Right lobe of liver (tissue), 6 donors: ENCODE data around the gene TEX55. TPM values are rescaled to one million over a fixed set of nuclear protein-coding genes. Genes with fewer than 3 reads are reported as not detected.

Source experiments
- ATAC-seq, 4 donors: fragments of 200-7000 bp; cut with Tn5 transposase; one replicate each; pipeline ENCODE4 v1.9.1; 2020; ENCODE audit warnings: mild to moderate bottlenecking in 4 of 4, moderate library complexity in 4 of 4
- DNase-seq, 3 donors: peaks; one replicate each; pipeline ENCODE4 v3.0.0-alpha.2; 2020
- H3K27ac ChIP-seq, 3 donors: fragments of 200-600 bp; one replicate each; pipeline ENCODE4 v1.8.0; 2022
- H3K27me3 ChIP-seq, 2 donors: fragments of 200-600 bp; one replicate each; pipeline ENCODE4 v1.8.0; 2022
- H3K36me3 ChIP-seq, 4 donors: fragments of 200-600 bp; sonication (generic) in 1 of 4; one replicate each; pipeline versions ENCODE4 v1.5.1 to v1.8.0; 2017 to 2022; ENCODE audit warnings: control low read depth in 1 of 4
- H3K4me1 ChIP-seq, 4 donors: fragments of 200-600 bp; sonication (generic) in 1 of 4; one replicate each; pipeline versions ENCODE4 v1.5.1 to v1.8.0; 2017 to 2022; ENCODE audit warnings: control low read depth in 1 of 4
- H3K4me3 ChIP-seq, 3 donors: fragments of 200-600 bp; one replicate each; pipeline ENCODE4 v1.8.0; 2022
- H3K9me3 ChIP-seq, 4 donors: fragments of 200-600 bp; sonication (generic) in 1 of 4; one replicate each; pipeline versions ENCODE4 v1.5.1 to v1.8.0; 2017 to 2022; ENCODE audit warnings: control low read depth in 1 of 4
- CTCF ChIP-seq, 4 donors: fragments of 200-600 bp in 3 of 4; fragments of 450-650 bp in 1 of 4; IDR thresholded peaks; one replicate each; pipeline versions ENCODE4 v1.5.1 to v1.8.0; 2016 to 2022; ENCODE audit warnings: antibody characterized with exemption in 4 of 4, mild to moderate bottlenecking in 2 of 4
- POLR2A ChIP-seq: fragments of 450-650 bp; IDR thresholded peaks from one replicate; pipeline ENCODE4 v1.6.1; 2017; ENCODE audit warnings: antibody characterized with exemption, mild to moderate bottlenecking
- WGBS: methylation state at CpG from one replicate; pipeline ENCODE4 v1.1.6; 2018; ENCODE audit warnings: low coverage, low lambda C conversion rate; ENCODE audit not compliant: insufficient coverage; ENCODE audit errors: missing lambda C conversion rate; 5-methylcytosine and 5-hydroxymethylcytosine counted together
- intact Hi-C, 2 donors: fragments of 100-400 bp; cut with DNase I; formaldehyde crosslinking; loops; one replicate each; pipeline versions ENCODE4 v1.11.2 to v1.14.1; 2022
- total RNA-seq, 6 experiments: library from RNA; depleted of rRNA in 2 of 6; stranded (reverse); fragments of >200 nt in 2 of 6; fragmentation: NEBNext Ultra II Directional in 3 of 6; extraction: Animal tissue kit (Norgen Biotek cat#: 25700) in 3 of 6; gene quantifications; one replicate each; pipeline versions ENCODE4 v1.1.0 to v1.2.4, GENCODE V29; 2016 to 2023
- donor health status: DM: no; HTN: yes; CAD: no.
- donor health status: DM: no; HTN: no; CAD: no.
- donor health status: DM: no; HTN: no; CAD: no.
- donor health status: DM: no; HTN: yes; CAD: no.
- donor health status: DM: no; HTN: yes; CAD: no.

The TEX55 gene
- total RNA-seq, 6 experiments from 2014 or later: not detected

DNA sequence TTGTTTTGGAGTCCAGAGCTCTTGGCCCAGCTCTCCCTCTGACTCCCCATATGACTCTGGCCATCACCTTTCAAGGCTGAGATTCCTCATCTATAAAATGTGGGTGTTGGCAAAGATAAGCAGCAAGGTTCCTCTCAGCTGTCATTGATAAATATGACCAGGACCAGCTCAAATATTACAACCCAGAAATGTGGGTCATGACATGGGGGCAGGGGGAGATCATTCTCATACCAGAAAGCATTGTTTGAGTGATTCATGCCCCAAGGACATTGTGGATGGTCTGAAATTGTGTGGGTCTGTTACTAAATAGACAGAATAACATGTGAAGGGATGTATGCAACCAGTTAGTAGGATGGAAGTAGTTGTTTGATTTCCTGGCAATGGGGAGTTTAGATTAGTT, 41.3 kb downstream of the TEX55 start:
- intact Hi-C loops: no loop called here

DNA sequence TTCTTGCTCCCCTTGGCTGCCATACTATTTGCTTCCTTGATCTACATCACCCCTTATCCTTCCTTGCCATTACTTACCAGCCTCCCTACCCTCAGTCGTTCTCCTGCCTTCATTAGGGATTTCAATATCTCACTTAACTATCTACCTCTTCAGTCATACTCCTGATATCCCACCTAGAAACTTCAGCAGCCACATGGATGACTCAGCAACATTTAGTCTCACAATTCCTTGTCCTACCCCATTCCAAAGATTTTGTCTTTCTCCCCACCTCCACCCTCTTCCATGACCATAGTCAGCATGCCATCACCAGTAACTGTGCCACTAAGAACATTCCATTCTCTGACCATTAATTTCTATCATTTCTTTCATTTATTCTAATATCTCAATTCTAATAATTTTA, 45.8 kb downstream of the TEX55 start:
- WGBS: 53% methylated on average over 1 of the region's 1 CpG
- ATAC-seq: no peak

More for the DNA sequence above, 41.3 kb downstream of the TEX55 start:
- DNase-seq: no peak
- TF ChIP-seq POLR2A: no peak
- TF ChIP-seq CTCF (IDR thresholded peaks at IDR 0.05): no peak
- Histone ChIP-seq H3K4me3 (no peak overlapping the region), H3K27ac (no peak overlapping the region), H3K4me1 (no peaks in the 10 kb centered on the region), H3K36me3 (no peaks in the 10 kb centered on the region), H3K9me3 (no peaks in the 10 kb centered on the region), H3K27me3 (no peaks in the 10 kb centered on the region)
- ATAC-seq: no peak

GRCh38 chr3:119194237-119195150, 48.5 kb downstream of the TEX55 start:
- Histone ChIP-seq H3K4me3 (no peak overlapping the region), H3K9me3 (no peaks in the 10 kb centered on the region), H3K36me3 (no peaks in the 10 kb centered on the region), H3K27ac (no peak overlapping the region), H3K27me3 (no peaks in the 10 kb centered on the region), H3K4me1 (no peaks in the 10 kb centered on the region)
- DNase-seq (no peak), ATAC-seq (no peak)
- intact Hi-C loops: no loop called here
- 61% methylated on average over 6 of the region's 7 CpGs for WGBS
- no peak for TF ChIP-seq POLR2A
- no peak for TF ChIP-seq CTCF (IDR thresholded peaks at IDR 0.05)

More for the DNA sequence above, 45.8 kb downstream of the TEX55 start:
- no peaks in the 10 kb centered on the region for H3K27me3 ChIP-seq
- no peak overlapping the region for H3K4me3 ChIP-seq
- TF ChIP-seq CTCF (IDR thresholded peaks at IDR 0.05): no peak
- no peak for TF ChIP-seq POLR2A
- intact Hi-C loops: no loop called here
- H3K36me3 ChIP-seq: no peaks in the 10 kb centered on the region
- no peak for DNase-seq
- no peaks in the 10 kb centered on the region for H3K9me3 ChIP-seq
- no peaks in the 10 kb centered on the region for H3K4me1 ChIP-seq
- no peak overlapping the region for H3K27ac ChIP-seq

GRCh38 chr3:119195151-119195476, 49.1 kb downstream of the TEX55 start:
- ATAC-seq (no peak), DNase-seq (no peak)
- WGBS: 44% methylated on average over 1 of the region's 1 CpG
- H3K27me3 ChIP-seq: no peaks in the 10 kb centered on the region
- H3K9me3 ChIP-seq: no peaks in the 10 kb centered on the region
- H3K4me3 ChIP-seq: no peak overlapping the region
- H3K27ac ChIP-seq: no peak overlapping the region
- intact Hi-C loops: no loop called here
- H3K4me1 ChIP-seq: no peaks in the 10 kb centered on the region
- H3K36me3 ChIP-seq: no peaks in the 10 kb centered on the region
- no peak for TF ChIP-seq CTCF (IDR thresholded peaks at IDR 0.05)
- TF ChIP-seq POLR2A: no peak
